Naive thymus-derived CD8-positive, alpha-beta T cell (primary cell): Measurements from ENCODE around the gene PLCG1. TPM values are rescaled to one million over a fixed set of nuclear protein-coding genes. Genes with fewer than 3 reads are reported as not detected.

Source experiments
- ATAC-seq, 2 donors: fragments of 150-1000 bp; cut with Tn5 transposase in 1 of 2; sonication (Bioruptor Pico), chemical (Tn5 transposase) in 1 of 2; 1 replicate in 1 of 2; 2 replicates in 1 of 2; pipeline ENCODE4 v1.10.0; 2021; ENCODE audit warnings: mild to moderate bottlenecking in 2 of 2, moderate library complexity in 2 of 2
- POLR2A ChIA-PET: fragments of 350-600 bp; sonication (Branson Sonifier 250); formaldehyde crosslinking; loops from one replicate; lab custom pipeline; 2021; ENCODE audit warnings: antibody characterized with exemption; lab: Charles Lee
- DNase-seq, 10 donors: peaks; one replicate each; pipeline versions ENCODE4 v3.0.0 to v3.0.0-alpha.2; 2020 to 2022
- H3K27ac Mint-ChIP-seq, 10 donors: one replicate each; pipeline ENCODE4 v1.8.0; 2020 to 2022; ENCODE audit warnings: mild to moderate bottlenecking in 10 of 10, mixed read lengths in 10 of 10, moderate library complexity in 4 of 10, inconsistent platforms in 1 of 10
- H3K27me3 Mint-ChIP-seq, 5 donors: one replicate each; pipeline ENCODE4 v1.8.0; 2021 to 2022; ENCODE audit warnings: mixed read lengths in 5 of 5
- H3K36me3 Mint-ChIP-seq, 3 donors: one replicate each; pipeline ENCODE4 v1.8.0; 2020 to 2022; ENCODE audit warnings: mixed read lengths in 3 of 3, mild to moderate bottlenecking in 2 of 3, inconsistent platforms in 1 of 3
- H3K4me1 Mint-ChIP-seq, 4 donors: one replicate each; pipeline ENCODE4 v1.8.0; 2021 to 2022; ENCODE audit warnings: mixed read lengths in 4 of 4
- H3K4me3 Mint-ChIP-seq, 10 donors: one replicate each; pipeline ENCODE4 v1.8.0; 2020 to 2022; ENCODE audit warnings: mild to moderate bottlenecking in 10 of 10, mixed read lengths in 10 of 10, moderate library complexity in 6 of 10, inconsistent platforms in 1 of 10
- H3K9me3 Mint-ChIP-seq, 9 donors: one replicate each; pipeline ENCODE4 v1.8.0; 2020 to 2022; ENCODE audit warnings: mixed read lengths in 9 of 9, mild to moderate bottlenecking in 3 of 9, inconsistent platforms in 1 of 9, moderate library complexity in 1 of 9
- polyA plus RNA-seq, 3 donors: library from polyadenylated mRNA; unstranded; fragments of 300-500 nt; fragmentation: Illumina TruSeq; gene quantifications; one replicate each; pipeline ENCODE4 v1.2.3, GENCODE V29; 2021
- total RNA-seq, 8 experiments: library from RNA in 2 of 8; stranded (reverse) in 2 of 8; gene quantifications; one replicate each; pipeline ENCODE4 v1.2.3 and lab custom pipeline; 2021 to 2026

PLCG1 gene
- total and polyA plus RNA-seq, 5 experiments from 2014 or later, result 37.4 to 393 (median 92.5) TPM

DNA sequence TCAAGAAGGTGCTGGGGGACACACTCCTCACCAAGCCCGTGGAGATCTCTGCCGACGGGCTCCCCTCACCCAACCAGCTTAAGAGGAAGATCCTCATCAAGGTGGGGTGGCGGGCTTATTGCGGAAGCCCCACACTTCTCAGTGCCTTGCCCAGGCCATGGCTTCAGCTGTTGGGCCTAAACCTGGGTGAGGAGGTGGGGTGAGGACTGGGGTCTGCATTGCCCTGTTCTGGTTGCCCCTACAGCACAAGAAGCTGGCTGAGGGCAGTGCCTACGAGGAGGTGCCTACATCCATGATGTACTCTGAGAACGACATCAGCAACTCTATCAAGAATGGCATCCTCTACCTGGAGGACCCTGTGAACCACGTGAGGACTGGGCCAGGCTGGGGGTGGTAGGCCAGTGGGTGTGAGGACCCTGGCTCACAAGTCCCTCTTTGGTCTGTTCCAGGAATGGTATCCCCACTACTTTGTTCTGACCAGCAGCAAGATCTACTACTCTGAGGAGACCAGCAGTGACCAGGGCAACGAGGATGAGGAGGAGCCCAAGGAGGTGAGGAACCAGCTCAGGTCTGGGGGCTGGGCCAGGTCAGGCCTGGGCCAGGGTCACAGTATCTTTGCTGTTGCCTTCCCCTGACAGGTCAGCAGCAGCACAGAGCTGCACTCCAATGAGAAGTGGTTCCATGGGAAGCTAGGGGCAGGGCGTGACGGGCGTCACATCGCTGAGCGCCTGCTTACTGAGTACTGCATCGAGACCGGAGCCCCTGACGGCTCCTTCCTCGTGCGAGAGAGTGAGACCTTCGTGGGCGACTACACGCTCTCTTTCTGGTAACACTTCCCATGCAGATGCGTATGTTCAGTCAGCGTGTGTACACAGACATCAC is 27.9 kb downstream of the PLCG1 start:
- Mint-ChIP-seq H3K27ac (peak overlapping the region; percentile 63 to 99 (median 86)), H3K9me3 (no peaks in the 10 kb centered on the region), H3K36me3 (peaks cover 16 to 96% (median 41%) of the 10 kb centered on the region in 3 donors), H3K4me3 (no peak overlapping the region), H3K27me3 (peaks cover 0 to under 1% (median 0%) of the 10 kb centered on the region in 5 donors), H3K4me1 (peaks cover 39 to 81% (median 64%) of the 10 kb centered on the region in 4 donors)
- DNase-seq (no peak), ATAC-seq (no peak)
- POLR2A ChIA-PET, result interaction anchor here (1.1 to 22.6 kb wide), 2 partner anchors 8 to 25 kb away, joined by 3 to 734 read pairs; partner anchors contain the start of gene PLCG1

DNA sequence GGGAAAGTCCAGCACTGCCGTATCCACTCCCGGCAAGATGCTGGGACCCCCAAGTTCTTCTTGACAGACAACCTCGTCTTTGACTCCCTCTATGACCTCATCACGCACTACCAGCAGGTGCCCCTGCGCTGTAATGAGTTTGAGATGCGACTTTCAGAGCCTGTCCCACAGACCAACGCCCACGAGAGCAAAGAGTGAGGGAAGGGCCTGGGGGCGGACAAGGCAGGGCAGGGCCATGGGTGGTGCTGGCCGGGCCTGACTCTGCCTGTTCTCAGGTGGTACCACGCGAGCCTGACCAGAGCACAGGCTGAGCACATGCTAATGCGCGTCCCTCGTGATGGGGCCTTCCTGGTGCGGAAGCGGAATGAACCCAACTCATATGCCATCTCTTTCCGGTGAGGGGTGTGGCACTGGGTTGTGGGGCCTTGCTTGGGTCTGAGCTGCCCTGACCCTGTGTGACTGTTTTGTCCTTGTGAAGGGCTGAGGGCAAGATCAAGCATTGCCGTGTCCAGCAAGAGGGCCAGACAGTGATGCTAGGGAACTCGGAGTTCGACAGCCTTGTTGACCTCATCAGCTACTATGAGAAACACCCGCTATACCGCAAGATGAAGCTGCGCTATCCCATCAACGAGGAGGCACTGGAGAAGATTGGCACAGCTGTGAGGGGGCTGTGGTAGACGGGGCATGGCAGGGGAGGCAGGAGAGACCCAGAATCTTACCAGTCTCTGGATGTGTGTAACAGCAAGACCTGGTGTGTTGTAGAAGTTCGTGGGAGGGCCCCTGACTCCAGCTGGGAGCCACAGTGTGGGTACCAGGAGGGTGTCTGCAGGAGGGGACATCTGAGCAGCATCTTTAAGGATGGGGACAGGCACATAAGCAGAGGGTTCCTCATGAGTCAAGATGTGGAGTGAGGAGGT is 29.1 kb downstream of the PLCG1 start:
- Mint-ChIP-seq H3K9me3 (no peaks in the 10 kb centered on the region), H3K27ac (peak overlapping the region; percentile 81 to 96 (median 88)), H3K4me3 (peak overlapping the region in 6 of 10 donors; percentile 6 to 34 (median 19)), H3K27me3 (peaks cover 0 to 2% (median 0%) of the 10 kb centered on the region in 5 donors), H3K4me1 (peaks cover 35 to 76% (median 60%) of the 10 kb centered on the region in 4 donors), H3K36me3 (peaks cover 6 to 98% (median 34%) of the 10 kb centered on the region in 3 donors)
- POLR2A ChIA-PET, result interaction anchor here (0.6 to 22.6 kb wide), 3 partner anchors 9 to 446 kb away, joined by 3 to 734 read pairs (median 83); partner anchors contain the start of gene PLCG1
- ATAC-seq, result no peak
- no peak for DNase-seq

DNA sequence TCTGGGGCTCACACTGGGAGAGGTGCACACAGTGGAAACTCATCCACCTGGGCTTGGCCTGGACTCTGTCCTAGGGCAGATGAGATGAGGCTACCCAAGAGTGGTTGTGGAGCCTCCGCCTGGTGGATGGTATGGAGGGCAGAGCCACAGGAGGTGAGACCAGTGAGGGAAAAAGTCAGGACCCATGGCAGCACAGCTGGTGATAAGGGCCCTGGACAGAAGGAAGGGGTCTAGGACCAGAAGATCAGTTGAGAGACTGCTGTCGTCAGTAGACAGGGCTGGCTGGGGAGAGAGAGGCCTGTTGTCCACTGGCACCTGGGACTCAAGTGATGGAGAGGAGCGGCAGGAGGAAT is 29.8 kb downstream of the PLCG1 start:
- no peak for DNase-seq
- ATAC-seq, result no peak
- POLR2A ChIA-PET, result interaction anchor here (0.6 to 22.6 kb wide), 3 partner anchors 10 to 445 kb away, joined by 3 to 734 read pairs (median 83); partner anchors contain the start of gene PLCG1
- Mint-ChIP-seq H3K27me3 (peaks cover 0 to 2% (median 0%) of the 10 kb centered on the region in 5 donors), H3K36me3 (peaks cover 6 to 99% (median 34%) of the 10 kb centered on the region in 3 donors), H3K27ac (peak overlapping the region; percentile 78 to 96 (median 88)), H3K9me3 (no peaks in the 10 kb centered on the region), H3K4me3 (peak overlapping the region in 4 of 10 donors; percentile 12 to 54 (median 19)), H3K4me1 (peaks cover 35 to 77% (median 60%) of the 10 kb centered on the region in 4 donors)

DNA sequence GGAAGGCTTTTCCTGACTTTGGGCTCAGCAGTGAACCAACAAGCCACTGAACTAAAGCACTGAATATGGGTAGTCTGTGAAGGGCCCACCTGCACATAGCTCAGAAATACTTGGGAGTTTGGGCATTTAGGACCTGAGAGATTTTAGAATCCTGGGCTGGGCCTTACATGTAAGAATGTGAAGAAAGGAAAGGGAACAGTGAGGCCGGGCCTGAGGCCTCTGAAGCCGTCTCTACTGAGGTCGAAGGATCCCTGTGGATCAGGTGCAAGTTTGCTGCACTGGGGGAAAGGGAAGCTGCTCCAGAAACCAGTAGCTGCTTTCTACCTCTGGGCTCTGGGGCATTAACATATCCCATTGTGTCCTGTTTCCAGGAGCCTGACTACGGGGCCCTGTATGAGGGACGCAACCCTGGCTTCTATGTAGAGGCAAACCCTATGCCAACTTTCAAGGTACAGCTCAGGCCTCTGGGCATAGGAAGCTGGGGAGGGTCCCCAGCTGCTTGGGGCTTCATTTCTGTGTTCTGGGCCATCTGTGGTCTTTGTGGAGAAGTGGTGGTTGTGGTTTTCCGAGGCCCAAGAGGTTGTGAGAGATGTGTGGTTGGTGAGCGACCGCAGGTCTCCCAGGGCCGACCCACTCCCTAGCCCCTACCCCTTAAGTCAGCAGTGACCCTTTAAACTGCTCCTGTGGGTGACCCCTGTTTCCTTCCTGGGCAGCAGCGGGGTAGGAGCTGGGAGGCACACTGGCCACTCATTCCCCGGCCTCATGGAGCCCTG is 30.3 kb downstream of the PLCG1 start:
- Mint-ChIP-seq H3K36me3 (peaks cover 6 to 98% (median 32%) of the 10 kb centered on the region in 3 donors), H3K9me3 (no peaks in the 10 kb centered on the region), H3K4me3 (peak overlapping the region in 1 of 10 donors; percentile 54), H3K4me1 (peaks cover 36 to 77% (median 58%) of the 10 kb centered on the region in 4 donors), H3K27ac (peak overlapping the region; percentile 78 to 96 (median 88)), H3K27me3 (peaks cover 0 to 2% (median 0%) of the 10 kb centered on the region in 5 donors)
- no peak for ATAC-seq
- POLR2A ChIA-PET, result interaction anchor here (0.6 to 22.6 kb wide), 4 partner anchors 11 to 445 kb away, joined by 3 to 734 read pairs (median 43); partner anchors contain the start of gene PLCG1
- no peak for DNase-seq

- POLR2A ChIA-PET, result interaction anchor here (0.8 to 22.6 kb wide), 3 partner anchors 12 to 37 kb away, joined by 3 to 734 read pairs (median 83); partner anchors contain the start of gene PLCG1
- Mint-ChIP-seq H3K36me3 (peaks cover 6 to 98% (median 32%) of the 10 kb centered on the region in 3 donors), H3K27ac (peak overlapping the region; percentile 24 to 94 (median 84)), H3K4me1 (peaks cover 39 to 77% (median 58%) of the 10 kb centered on the region in 4 donors), H3K27me3 (peaks cover 0 to 2% (median 0%) of the 10 kb centered on the region in 5 donors), H3K9me3 (no peaks in the 10 kb centered on the region), H3K4me3 (no peak overlapping the region)
- DNase-seq, result no peak
- ATAC-seq, result no peak
These were observed 31.2 kb downstream of the PLCG1 start for GRCh38 chr20:41168281-41169161.

GRCh38 chr20:41169162-41169690 is 31.9 kb downstream of the PLCG1 start:
- DNase-seq, result no peak
- Mint-ChIP-seq H3K27ac (peak overlapping the region; percentile 13 to 96 (median 79)), H3K4me3 (peak overlapping the region in 1 of 10 donors; percentile 29), H3K27me3 (peaks cover 0 to 2% (median 0%) of the 10 kb centered on the region in 5 donors), H3K9me3 (no peaks in the 10 kb centered on the region), H3K4me1 (peaks cover 36 to 72% (median 54%) of the 10 kb centered on the region in 4 donors), H3K36me3 (peaks cover 4 to 97% (median 26%) of the 10 kb centered on the region in 3 donors)
- no peak for ATAC-seq
- POLR2A ChIA-PET, result interaction anchor here (1.5 to 22.6 kb wide), 4 partner anchors 11 to 29 kb away, joined by 3 to 734 read pairs (median 44); partner anchors contain the start of gene PLCG1

GRCh38 chr20:41169791-41170351 is 32.5 kb downstream of the PLCG1 start:
- H3K4me3 Mint-ChIP-seq, result no peak overlapping the region
- no peak for DNase-seq
- H3K36me3 Mint-ChIP-seq, result peaks cover 0 to 97% (median 23%) of the 10 kb centered on the region in 3 donors
- H3K27me3 Mint-ChIP-seq, result peaks cover 0 to 2% (median 0%) of the 10 kb centered on the region in 5 donors
- H3K27ac Mint-ChIP-seq, result peak overlapping the region; percentile 79 to 96 (median 90)
- peaks cover 38 to 75% (median 55%) of the 10 kb centered on the region in 4 donors for H3K4me1 Mint-ChIP-seq
- H3K9me3 Mint-ChIP-seq, result no peaks in the 10 kb centered on the region
- ATAC-seq, result no peak
- POLR2A ChIA-PET, result interaction anchor here (0.6 to 22.6 kb wide), 5 partner anchors 8 to 30 kb away, joined by 3 to 734 read pairs (median 6); partner anchors contain the start of gene PLCG1

DNA sequence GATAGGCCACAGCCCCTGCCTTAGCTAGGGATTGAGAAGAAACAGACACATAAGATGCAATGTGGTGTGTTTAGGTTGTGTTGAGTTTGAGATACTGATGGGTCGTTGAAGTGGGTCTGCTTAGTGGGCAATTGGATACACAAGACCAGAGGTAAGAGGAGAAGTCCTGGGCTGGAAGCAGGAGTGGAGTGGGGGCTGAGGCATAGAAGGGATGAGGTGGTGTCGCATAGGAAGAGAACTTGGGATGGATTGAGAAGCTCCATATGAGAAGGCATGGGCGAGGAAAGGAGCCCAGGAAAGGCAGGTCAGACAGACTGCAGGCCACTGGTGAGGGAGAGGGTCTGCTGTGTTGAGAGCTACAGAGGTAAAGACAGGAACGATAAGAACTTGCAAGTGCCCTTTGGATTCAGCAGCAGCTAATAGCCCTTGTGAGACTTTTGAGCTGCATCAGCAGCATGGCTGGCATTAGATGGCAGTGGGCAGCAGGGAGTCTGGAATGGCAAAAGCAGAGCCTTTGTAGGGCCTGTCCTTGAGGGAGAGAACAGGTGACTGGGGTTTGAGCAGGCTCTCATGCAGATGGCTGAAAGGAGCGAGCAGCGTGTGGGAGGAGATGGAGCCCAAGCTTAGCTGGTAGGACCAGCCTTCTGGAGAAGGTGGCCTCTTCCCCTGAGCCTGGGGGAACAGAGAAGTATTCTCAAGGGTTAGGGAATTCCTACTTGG is 33.2 kb downstream of the PLCG1 start:
- H3K36me3 Mint-ChIP-seq, result peaks cover 0 to 95% (median 20%) of the 10 kb centered on the region in 3 donors
- DNase-seq (no peak), ATAC-seq (no peak)
- POLR2A ChIA-PET, result interaction anchor here (0.6 to 22.6 kb wide), 5 partner anchors 8 to 30 kb away, joined by 3 to 734 read pairs (median 6); partner anchors contain the start of gene PLCG1
- H3K4me1 Mint-ChIP-seq, result peaks cover 40 to 73% (median 54%) of the 10 kb centered on the region in 4 donors
- H3K27me3 Mint-ChIP-seq, result peaks cover 0 to 2% (median 0%) of the 10 kb centered on the region in 5 donors
- peak overlapping the region; percentile 80 to 96 (median 90) for H3K27ac Mint-ChIP-seq
- peak overlapping the region in 2 of 10 donors; percentile 19 to 50 for H3K4me3 Mint-ChIP-seq
- H3K9me3 Mint-ChIP-seq, result no peaks in the 10 kb centered on the region

GRCh38 chr20:41171736-41172295 is 34.5 kb downstream of the PLCG1 start:
- Mint-ChIP-seq H3K27me3 (peaks cover 0 to 2% (median 0%) of the 10 kb centered on the region in 5 donors), H3K27ac (peak overlapping the region; percentile 80 to 96 (median 90)), H3K4me3 (peak overlapping the region in 3 of 10 donors; percentile 18 to 22 (median 19)), H3K36me3 (peaks cover 0 to 96% (median 12%) of the 10 kb centered on the region in 3 donors), H3K9me3 (no peaks in the 10 kb centered on the region), H3K4me1 (peaks cover 38 to 65% (median 51%) of the 10 kb centered on the region in 4 donors)
- DNase-seq (peak in 1 of 10 donors; percentile 13), ATAC-seq (no peak)
- POLR2A ChIA-PET, result interaction anchor here (0.5 to 7.5 kb wide), 3 partner anchors 15 to 187 kb away, joined by 3 to 83 read pairs (median 59); partner anchors contain the start of gene PLCG1
